Measurements from ENCODE around the gene TXNRD2.

The TXNRD2 gene

DNA sequence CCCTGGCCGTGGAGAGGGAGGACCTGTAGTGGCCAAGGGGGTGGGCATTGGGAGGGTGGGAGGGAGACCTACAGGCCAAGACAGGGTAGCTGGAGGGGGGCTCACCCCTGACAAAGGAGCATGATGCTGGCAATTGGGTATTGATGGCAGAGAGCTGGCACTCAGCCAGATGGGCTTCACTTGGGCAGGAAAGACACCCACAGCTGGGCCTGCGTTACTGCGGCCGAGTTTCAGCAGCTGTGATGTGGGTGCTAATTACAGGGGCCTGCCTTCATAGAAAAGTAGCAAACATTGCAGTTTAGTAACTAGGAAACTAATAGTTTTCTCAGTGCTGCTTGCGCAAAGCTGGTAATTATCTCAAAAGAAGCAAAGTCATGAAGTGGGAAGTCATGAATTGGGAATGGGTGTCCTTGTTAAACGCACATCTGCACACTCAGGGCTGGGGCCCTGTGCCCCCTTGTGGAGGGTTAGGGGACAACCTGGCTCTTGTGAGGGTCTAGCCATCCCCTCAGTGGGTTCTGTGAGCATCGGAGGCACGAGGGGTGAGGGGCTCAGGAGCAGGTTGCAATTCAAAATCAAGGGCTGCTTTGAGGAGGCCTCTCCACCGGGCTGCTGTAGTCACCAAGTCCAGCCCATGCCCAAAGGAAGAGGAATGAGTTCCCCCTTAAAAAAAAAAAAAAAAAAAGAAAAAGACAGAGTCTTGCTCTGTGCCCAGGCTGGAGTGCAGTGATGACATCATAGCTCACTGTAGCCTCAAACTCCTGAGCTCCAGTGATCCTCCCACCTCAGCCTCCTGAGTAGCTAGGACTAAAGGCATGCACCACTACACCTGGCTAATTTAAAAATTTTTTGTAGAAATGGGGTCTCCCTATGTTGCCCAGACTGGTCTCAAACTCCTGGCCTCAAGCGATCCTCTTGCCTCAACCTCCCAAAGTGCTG is 24.4 kb upstream of the TXNRD2 start:
- no peak for DNase-seq

DNA sequence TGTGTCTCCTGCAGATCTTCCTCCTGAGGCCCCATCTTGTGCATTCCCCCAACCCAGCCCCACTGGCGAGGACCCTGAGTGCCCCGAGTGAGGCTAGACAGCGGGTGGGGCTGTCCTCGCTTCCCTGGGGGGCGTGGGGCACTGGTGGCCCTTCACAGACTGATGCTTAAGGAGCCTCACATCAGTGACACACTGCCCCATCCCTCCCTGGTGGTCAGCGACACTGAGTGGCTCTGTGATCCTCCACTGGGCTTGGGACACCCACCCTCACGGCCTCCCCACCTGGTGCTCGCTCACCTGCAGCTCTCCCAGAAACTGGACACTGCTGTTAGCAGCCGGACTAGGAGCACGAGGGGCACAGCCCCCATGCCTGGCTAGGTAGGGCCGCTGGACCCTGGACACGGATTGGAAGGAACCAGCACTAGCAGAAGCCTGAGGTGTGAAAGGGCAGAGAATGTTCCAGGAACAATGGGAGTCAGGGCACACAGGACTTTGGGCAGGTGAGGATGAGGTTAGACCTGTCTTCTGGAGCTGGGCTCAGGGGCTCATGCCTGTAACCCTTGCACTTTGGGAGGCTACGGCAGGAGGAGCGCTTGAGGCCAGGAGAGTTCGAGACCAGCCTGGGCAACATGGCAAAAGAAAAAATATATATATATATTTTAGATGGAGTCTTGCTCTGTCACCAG is 23.2 kb upstream of the TXNRD2 start:
- no peak for DNase-seq

DNA sequence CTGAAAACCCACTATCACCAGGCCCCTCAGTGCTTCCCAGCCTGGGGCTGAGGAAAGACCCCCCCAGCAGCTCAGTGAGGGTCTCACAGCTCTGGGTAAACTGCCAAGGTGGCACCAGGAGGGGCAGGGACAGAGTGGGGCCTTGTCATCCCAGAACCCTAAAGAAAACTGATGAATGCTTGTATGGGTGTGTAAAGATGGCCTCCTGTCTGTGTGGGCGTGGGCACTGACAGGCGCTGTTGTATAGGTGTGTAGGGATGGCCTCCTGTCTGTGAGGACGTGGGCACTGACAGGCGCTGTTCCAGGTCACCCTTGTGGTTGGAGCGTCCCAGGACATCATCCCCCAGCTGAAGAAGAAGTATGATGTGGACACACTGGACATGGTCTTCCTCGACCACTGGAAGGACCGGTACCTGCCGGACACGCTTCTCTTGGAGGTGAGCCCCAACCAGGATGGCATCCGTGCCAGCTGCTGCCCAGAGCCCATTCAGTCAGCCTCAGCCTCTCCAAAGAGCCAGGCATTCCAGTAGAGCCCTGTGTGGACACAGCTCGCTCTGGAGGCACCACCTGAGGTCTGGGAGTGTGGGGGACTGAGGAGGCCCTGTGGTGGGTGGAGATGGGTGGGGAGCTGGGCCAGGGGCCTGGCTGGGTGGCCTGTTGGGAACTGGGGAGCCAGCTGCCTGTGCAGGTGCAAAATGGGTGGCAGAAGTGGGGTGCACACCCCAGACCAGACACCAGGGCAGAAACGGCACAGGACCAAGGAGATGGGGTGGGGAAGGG is 22.4 kb upstream of the TXNRD2 start:
- no peak for DNase-seq

DNA sequence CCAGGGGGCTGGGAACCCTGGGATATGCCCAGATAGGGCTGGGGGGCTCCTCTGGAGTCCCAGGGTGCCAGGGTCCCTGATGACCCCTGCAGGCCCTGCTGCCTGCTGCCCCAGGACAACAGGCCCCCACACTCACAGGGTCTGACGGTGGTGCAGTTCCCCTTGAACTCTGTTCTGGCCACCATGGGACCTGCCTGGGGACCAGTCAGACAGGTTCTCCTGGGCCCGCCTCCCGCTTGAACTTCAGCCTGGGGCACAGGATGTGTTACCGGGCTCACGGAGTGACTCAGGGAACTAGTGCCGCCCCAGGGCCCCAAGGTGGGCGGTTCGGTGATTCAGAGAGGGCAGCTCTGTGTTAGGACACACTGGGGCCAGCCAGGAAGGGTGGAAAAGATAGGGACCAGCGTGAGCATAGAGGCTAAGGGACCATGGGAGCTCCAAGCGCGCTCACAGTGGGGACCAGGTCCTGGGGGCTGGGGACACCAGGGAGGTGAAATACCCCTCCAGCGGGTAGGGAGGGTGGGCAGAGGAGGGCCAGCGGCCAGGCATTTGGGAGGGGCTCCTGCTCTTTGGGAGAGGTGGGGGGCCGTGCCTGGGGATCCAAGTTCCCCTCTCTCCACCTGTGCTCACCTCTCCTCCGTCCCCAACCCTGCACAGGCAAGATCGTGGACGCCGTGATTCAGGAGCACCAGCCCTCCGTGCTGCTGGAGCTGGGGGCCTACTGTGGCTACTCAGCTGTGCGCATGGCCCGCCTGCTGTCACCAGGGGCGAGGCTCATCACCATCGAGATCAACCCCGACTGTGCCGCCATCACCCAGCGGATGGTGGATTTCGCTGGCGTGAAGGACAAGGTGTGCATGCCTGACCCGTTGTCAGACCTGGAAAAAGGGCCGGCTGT is 21.5 kb upstream of the TXNRD2 start:
- no peak for DNase-seq

DNA sequence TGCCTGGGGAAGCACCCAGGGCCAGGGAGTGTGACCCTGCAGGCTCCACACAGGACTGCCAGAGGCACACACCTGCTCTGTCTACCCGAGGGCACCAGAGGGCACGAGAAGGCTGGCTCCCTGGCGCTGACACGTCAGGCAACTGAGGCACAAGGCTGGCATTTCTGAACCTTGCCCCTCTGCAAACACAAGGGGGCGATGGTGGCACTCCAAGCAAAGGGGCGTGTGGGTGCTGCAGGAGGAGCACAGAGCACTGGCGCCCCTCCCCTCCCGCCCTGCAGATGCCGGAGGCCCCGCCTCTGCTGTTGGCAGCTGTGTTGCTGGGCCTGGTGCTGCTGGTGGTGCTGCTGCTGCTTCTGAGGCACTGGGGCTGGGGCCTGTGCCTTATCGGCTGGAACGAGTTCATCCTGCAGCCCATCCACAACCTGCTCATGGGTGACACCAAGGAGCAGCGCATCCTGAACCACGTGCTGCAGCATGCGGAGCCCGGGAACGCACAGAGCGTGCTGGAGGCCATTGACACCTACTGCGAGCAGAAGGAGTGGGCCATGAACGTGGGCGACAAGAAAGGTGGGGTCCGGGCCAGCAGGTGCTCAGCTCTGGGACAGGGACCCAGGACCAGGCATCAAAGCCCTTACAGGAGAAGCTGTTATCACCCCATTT is 20.8 kb upstream of the TXNRD2 start:
- no peak for DNase-seq

DNA sequence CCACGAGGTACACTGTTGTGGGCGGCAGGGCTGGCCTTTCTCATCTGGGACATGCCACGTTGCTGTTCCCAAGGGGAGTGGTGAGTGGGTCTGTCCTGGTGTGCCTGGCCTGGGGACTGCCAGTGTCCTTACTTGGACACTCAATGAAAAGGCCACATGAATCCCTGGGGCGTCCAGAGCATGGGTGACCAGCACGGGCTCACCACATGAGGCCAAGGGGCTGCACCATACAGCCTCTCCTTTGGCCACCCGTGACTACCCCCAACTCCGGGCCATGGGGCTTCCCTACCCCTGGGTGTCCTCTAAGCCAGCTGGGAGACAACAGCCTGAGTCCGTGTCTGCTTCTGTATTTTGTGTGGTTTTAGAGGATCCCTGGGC is 20.2 kb upstream of the TXNRD2 start:
- no peak for DNase-seq

DNA sequence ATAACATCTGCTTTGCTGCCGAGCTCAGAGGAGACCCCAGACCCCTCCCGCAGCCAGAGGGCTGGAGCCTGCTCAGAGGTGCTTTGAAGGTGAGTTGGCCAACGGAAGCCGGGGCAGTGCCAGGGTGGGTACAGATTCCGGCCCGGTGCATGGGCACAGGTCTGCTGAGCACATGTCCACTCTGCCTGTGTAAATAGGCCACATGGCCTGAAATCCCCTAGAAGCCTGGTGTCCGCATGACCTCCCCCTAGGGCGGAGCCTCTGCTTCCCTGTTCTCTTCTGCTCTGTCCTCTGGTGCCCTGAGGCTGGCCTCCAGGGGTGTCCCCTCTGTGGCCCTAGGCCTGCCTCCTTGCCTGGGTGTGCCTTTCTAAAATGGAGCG is 19.6 kb upstream of the TXNRD2 start:
- no peak for DNase-seq

DNA sequence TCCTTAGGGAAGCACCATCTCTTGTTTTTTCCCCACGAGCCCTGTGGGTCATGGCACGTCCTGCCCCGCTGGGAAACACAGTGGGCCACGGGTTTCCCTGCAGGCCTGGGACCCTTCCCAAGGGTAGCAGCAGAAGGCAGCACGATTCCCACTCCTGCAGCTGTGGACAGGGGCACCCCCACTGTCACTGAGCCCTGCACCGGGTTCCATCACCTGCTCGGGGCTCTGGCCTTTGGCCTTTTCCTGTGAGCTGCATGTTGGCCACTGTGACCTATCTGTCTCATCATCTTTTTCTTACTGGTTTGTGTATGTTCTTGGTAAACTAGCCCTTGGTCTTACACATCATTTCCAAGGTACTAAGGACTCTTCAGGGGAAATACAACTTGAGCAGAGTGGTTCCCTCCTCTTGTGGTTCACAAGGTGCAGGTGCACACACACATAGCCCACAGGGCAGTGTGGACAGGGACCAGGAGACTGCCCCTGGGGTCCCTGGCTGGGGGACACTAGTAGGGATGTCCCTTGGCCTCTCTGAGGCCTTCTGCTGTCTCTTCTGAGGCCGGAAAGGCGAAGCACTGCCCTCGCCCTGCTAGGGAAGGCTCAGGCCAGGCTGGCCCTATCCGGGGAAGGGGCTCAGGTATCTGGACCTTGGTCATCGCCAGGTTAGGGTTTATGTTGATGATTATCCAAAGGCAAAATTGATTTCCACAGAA is 19.0 kb upstream of the TXNRD2 start:
- no peak for DNase-seq

DNA sequence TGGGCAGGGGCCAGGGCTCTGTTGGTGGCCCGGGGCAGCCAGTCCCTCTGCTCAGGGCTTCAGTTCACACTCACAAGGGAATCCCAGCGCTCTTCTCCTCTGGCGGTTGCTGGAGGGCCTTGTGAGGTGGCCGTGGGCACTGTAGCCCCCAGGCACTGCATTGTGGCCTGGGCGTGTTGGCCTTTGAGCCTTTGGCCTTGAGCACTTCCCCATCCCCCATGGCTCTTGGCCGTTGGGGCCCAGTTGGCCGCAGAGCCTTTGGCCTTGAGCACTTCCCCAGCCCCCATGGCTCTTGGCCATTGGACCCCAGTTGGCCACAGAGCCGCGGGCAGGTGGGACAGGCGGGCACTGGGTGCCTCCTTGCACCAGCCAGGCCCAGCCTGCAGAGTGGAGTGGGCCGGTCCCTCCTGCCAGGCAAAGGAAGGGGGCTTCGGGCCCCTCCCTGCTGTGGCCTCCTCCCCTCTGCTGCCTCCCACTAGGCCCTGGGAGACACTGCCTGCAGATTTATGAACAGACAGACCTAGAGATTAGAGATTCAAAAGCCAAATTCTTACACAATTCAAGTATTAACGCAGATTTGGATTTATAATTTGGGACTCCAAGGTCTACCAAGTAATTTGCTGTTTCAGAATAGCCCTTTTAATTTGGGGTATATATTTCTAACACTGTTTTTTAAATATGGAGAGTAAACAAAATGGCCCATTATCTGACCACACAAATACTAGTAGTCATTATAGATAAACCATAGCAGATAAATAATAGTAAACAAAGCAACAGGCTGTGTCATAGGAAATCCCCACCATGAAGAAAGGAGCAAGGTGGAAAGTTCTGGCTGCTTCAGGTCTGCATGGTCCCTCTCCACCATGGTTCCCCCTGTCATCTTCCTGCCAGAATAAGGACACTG is 18.2 kb upstream of the TXNRD2 start:
- DNase-seq = no peak

DNA sequence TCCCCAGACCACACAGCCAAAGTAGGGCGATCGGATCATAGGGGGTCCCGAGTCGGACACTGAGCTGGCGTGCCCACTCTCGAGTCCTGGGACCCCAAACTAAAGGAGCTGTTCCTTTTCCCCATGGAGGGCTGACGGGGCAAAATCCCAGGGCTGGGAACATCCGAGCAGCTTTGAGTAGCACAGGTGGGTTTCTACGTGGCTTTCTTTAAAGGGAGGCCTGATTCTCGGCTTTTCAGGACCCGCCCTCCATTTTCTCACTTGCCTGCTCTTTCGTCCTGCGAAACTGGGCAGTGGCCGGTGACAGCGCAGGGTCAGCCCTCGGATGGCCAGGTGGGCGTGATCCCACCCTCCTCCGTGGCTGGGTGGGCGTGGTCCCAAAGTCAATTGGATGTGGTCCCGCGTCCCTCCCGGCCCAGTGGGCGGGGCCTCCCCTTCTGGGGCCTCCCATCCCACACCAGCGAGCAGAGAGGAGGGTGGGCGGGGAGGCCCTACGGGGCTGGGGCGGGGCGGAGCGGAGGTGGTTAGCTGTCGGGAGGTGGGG is 17.5 kb upstream of the TXNRD2 start:
- DNase-seq = no peak

DNA sequence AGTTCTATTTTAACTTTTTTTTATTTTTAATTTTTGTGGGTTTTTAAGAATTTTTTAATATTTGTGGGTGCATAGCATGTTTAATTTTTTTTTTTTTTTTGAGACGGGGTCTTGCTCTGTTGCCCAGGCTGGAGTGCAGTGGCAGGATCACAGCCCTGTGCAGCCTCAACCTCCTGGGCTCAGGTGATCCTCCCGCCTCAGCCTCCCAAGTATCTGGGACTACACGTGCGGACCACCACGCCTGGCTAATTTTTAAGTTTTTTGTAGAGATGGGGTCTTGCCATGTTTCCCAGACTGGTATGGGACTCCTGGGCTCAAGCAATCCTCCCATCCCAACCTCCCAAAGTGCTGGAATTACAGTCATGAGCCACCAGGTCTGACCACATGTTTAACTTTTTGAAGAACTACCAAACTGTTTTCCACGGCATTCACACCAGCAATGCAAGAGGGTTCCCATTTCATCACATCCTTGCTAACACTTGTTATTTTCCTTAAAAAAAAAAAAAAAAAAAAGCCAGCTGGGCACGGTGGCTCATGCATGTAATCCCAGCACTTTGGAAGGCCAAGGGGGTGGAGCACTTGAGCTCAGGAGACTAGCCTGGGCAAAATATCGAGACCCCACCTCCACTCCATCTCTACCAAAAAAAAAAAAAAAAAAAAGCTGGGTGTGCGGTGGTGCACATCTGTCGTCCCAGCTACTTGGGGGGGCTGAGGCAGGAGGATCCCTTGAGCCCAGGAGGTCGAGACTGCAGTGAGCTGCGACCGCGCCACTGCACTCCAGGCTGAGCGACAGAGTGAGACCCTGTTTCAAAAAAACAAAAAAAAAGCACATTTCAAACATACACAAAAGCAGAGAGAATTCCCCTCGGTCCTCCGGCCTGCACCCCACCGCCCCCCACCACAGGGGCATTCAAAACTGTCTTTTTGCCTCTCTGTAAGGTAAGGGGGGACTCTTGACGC is 16.7 kb upstream of the TXNRD2 start:
- DNase-seq = no peak

DNA sequence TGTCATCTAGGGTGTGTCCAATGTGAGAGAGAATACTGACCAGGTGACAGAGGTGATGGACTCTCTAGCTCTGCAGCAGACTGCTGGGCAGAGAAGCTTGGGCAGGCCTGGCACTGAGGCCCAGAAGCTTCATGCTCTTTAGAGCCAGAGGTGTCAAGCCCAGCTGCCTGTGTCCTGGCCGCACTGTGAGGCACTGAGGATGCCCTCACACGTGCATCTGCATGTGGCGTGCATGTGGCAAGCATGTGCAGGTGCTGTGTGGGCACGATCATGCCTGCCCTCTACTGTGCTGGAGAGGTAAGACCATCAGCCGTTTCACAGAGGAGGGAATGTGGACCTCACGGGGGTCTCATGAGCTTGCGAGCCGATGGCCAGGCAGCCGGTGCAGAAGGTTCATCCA is 15.8 kb upstream of the TXNRD2 start:
- DNase-seq = no peak

DNA sequence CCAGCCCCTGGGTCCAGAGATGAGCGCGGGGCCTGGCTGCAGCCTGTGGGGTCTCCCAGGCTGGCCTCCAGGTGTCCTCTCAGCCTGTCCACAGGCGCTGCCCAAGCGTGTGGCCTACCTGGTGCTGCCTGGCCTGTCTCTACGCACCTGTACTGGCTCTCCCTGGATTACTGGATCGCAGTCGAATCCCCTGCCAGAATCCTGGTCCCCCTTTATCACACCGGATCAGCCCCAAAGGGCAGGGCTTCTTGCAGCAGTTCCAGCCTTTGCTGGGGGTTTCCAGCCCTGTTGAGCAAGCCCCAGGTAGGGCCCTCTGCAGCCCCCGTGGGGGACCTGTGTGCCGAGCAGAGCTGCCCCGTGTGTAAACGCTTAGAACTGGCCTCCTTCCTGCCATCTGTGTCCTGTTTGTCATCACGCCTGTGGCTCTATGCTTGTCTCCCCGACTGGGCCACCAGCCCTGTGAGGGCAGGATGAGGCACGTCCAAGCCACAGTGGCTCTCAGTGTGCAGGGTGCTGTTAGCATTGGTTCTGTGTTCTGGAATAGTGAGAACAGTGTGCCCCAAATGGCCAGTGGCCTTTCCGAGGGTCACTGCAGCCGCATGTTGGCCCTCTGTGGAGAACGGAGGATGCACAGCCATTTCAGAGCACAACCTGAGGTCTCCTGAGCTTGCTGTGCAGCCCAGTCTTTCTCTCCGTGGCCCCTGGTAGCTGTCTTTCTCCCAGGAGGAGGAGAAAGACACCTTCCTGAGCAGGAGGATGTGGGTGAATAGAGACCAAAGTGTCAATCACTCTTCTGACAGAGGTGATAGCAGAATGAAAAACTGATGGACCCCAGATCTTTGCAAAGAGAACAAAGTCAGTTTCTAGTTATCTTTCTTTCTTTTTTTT is 13.9 kb upstream of the TXNRD2 start:
- DNase-seq = no peak

DNA sequence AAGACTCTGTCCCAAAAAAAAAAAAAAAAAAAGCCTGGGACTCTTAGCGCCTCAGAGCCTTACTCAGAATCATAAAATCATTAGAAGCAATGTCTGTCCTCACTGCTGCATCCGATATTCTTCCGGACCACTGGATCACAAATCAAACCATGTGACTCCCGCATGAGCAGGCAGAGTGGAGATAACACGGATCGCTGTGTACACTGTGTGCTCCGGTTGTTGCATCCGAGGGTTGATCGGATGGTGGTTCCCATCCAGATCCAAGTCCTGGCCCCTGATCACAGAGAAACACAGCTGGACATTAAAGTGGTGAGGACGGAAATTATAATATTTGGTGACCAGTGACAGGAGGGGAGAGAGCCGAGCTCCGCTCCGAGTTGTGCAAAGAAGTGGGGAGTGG is 9.7 kb upstream of the TXNRD2 start:
- no peak for DNase-seq

DNA sequence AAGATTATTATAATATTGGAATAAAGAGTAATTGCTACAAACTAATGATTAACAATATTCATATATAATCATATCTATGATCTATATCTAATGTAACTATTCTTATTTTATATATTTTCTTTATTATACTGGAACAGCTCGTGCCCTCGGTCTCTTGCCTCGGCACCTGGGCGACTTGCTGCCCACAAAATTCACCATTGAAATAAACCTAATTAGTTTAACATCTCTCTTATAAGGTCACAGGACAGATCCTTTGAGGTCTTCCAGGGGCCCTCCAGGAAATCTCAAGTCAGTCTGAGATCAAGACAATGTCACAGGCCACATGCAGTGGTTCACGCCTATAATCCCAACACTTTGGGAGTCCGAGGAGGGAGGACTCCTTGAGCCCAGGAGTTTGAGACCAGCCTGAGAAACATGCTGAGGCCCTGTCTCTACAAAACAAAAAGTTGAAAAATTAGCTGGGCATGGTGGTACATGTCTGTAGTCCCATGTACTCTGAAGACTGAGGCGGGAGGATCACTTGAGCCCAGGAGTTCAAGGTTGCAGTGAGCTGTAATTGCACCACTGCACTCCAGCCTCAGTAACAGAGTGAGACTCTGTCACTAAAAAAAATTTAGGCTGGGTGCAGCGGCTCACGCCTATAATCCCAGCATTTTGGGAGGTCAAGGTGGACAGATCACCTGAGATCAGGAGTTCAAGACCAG is 6.6 kb upstream of the TXNRD2 start:
- DNase-seq = no peak

DNA sequence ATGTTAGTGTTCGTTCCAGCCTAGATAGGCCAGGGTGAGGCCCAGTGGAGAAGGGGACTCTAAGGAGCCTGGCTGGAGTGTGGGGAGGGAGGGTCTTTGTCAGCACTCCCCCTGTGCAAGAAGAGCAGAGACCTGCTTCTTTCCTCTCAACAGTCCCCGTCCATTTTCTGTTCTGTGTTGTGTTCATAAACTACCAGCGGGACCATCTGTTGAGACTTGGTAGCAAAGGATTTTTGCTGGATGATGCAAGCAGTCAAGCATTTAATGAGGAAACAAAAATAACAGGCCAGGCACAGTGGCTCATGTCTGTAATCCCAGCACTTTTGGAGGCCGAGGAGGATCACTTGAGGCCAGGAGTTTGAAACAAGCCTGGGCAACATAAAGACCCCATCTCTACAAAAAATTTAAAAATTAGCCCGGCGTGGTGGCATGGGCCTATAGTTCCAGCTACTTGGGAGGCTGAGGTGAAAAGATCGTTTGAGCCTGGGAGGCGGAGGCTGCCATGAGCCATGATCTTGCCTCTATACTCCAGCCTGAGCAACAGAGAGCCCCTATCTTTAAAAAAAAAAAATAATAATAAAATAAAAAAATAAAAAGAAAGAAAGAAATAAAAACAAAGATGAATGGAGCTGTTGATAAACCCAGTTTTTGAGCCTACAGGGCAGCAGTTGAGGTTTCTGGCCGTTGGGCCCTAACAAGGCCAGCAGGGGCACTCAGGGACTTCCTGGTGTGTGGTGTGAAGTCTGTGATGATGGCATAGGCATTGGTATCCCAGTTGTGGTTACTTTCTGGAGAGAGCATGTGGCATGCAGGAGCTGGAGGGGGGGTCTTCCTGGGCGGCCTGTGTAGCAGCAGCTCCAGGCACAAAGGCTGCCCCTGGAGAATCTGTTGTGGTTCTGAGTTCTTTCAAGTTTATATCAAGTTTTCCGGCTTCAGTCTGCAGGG is 1.7 kb upstream of the TXNRD2 start:
- DNase-seq = no peak

Data from NCI-H1417 treated with DMSO at 0.1 percent for 48 hours (cell line).